Measurements from ENCODE around the gene ITGB6.

The ITGB6 gene

GRCh38 chr2:160227293-160227915 is 27.3 kb upstream of the ITGB6 start:
- no peak for FAIRE-seq
- TF ChIP-seq CTCF (IDR thresholded peaks at IDR 0.05; ENCODE audit: insufficient read depth, missing control alignments), result no peak
- DNase-seq (ENCODE audit: insufficient read length, low spot score), result no peak

- FAIRE-seq, result no peak
- TF ChIP-seq CTCF (IDR thresholded peaks at IDR 0.05; ENCODE audit: insufficient read depth, missing control alignments), result no peak
These were observed 26.3 kb upstream of the ITGB6 start for GRCh38 chr2:160226367-160226766.

GRCh38 chr2:160225722-160226121 is 25.6 kb upstream of the ITGB6 start:
- TF ChIP-seq CTCF (IDR thresholded peaks at IDR 0.05; ENCODE audit: insufficient read depth, missing control alignments), result no peak
- no peak for DNase-seq (ENCODE audit: insufficient read length, low spot score)
- FAIRE-seq, result no peak

More at GRCh38 chr2:160226367-160226766, 26.3 kb upstream of the ITGB6 start:
- DNase-seq (ENCODE audit: insufficient read length, low spot score), result no peak

- no peak for DNase-seq (ENCODE audit: insufficient read length, low spot score)
- TF ChIP-seq CTCF (IDR thresholded peaks at IDR 0.05; ENCODE audit: insufficient read depth, missing control alignments), result no peak
- FAIRE-seq, result no peak
These were observed 24.4 kb upstream of the ITGB6 start for GRCh38 chr2:160224507-160224906.

- TF ChIP-seq CTCF (IDR thresholded peaks at IDR 0.05; ENCODE audit: insufficient read depth, missing control alignments), result no peak
- no peak for DNase-seq (ENCODE audit: insufficient read length, low spot score)
- FAIRE-seq, result no peak
These were observed 24.0 kb upstream of the ITGB6 start for GRCh38 chr2:160224060-160224459.

GRCh38 chr2:160223560-160223959 is 23.5 kb upstream of the ITGB6 start:
- DNase-seq (ENCODE audit: insufficient read length, low spot score) (no peak), FAIRE-seq (no peak)
- no peak for TF ChIP-seq CTCF (IDR thresholded peaks at IDR 0.05; ENCODE audit: insufficient read depth, missing control alignments)

- DNase-seq (ENCODE audit: insufficient read length, low spot score) (no peak), FAIRE-seq (no peak)
These were observed 22.6 kb upstream of the ITGB6 start for GRCh38 chr2:160222546-160223283.

More at GRCh38 chr2:160222546-160223283, 22.6 kb upstream of the ITGB6 start:
- no peak for TF ChIP-seq CTCF (IDR thresholded peaks at IDR 0.05; ENCODE audit: insufficient read depth, missing control alignments)
